PC-9 (cell line): Measurements from ENCODE around the gene ZDHHC1. TPM values are rescaled to one million over a fixed set of nuclear protein-coding genes. Genes with fewer than 3 reads are reported as not detected.
"Not testable (repeated sequence)": the region's sequence is repeated elsewhere in the genome, so short reads cannot be mapped to it uniquely, and the experiment has no call there.

Source experiments
- BruUV-seq: library from RNA; stranded (reverse); fragments of 400-500 nt; replicated peaks from 2 replicates; lab custom pipeline; 2021; lab: Mats Ljungman, UMichigan
- CTCF ChIA-PET: fragments of 300-600 bp; sonication (Branson Sonifier 250); formaldehyde crosslinking; loops from one replicate; lab custom pipeline; 2022; ENCODE audit warnings: antibody characterized with exemption; lab: Charles Lee
- POLR2A ChIA-PET: fragments of 300-600 bp; sonication (Branson Sonifier 250); formaldehyde crosslinking; loops from one replicate; lab custom pipeline; 2022; ENCODE audit warnings: antibody characterized with exemption; ENCODE audit not compliant: unreplicated experiment; lab: Charles Lee
- DNase-seq, 2 experiments: peaks; one replicate each; pipeline versions ENCODE4 v3.0.0 to v3.0.0-alpha.2; 2015 to 2022; ENCODE audit warnings: mixed read lengths in 1 of 2
- H2AFZ ChIP-seq: fragments of 200-600 bp; sonication (generic); 2 replicates; pipeline ENCODE4 v1.8.1; 2017; ENCODE audit warnings: antibody characterized with exemption
- H3F3A ChIP-seq: fragments of 200-600 bp; sonication (generic); 2 replicates; pipeline ENCODE4 v1.8.1; 2017; ENCODE audit warnings: antibody characterized with exemption, mild to moderate bottlenecking, low read depth; ENCODE audit not compliant: insufficient read depth
- H3K27ac ChIP-seq: fragments of 200-600 bp; sonication (generic); 2 replicates; pipeline ENCODE4 v1.6.1; 2016; ENCODE audit warnings: mixed run types
- H3K27me3 ChIP-seq: fragments of 200-600 bp; sonication (generic); 2 replicates; pipeline ENCODE4 v1.6.1; 2016; ENCODE audit warnings: low read depth, mixed run types; ENCODE audit not compliant: insufficient read depth
- H3K36me3 ChIP-seq: fragments of 200-600 bp; sonication (generic); 2 replicates; pipeline ENCODE4 v1.6.1; 2016; ENCODE audit warnings: low read depth, mixed run types
- H3K4me1 ChIP-seq: fragments of 200-600 bp; sonication (generic); replicated peaks from 2 replicates; pipeline ENCODE4 v1.6.1; 2016; ENCODE audit warnings: mixed run types; ENCODE audit not compliant: insufficient read depth
- H3K4me2 ChIP-seq: fragments of 200-600 bp; sonication (generic); 2 replicates; pipeline ENCODE4 v1.6.1; 2017; ENCODE audit warnings: mixed run types
- H3K4me3 ChIP-seq: fragments of 200-600 bp; sonication (generic); 2 replicates; pipeline ENCODE4 v1.6.1; 2016; ENCODE audit warnings: mixed run types
- H3K79me2 ChIP-seq: fragments of 200-600 bp; sonication (generic); 2 replicates; pipeline ENCODE4 v1.6.1; 2017; ENCODE audit warnings: low read depth, mixed run types
- H3K9me2 ChIP-seq: fragments of 200-600 bp; sonication (generic); 2 replicates; pipeline ENCODE4 v1.8.1; 2017; ENCODE audit warnings: mild to moderate bottlenecking; ENCODE audit not compliant: insufficient read depth
- H3K9me3 ChIP-seq: fragments of 200-600 bp; sonication (generic); 2 replicates; pipeline ENCODE4 v1.8.1; 2016; ENCODE audit warnings: low read depth; ENCODE audit not compliant: insufficient read depth
- H4K20me1 ChIP-seq: fragments of 200-600 bp; sonication (generic); 2 replicates; pipeline ENCODE4 v1.8.1; 2017; ENCODE audit not compliant: insufficient read depth
- EZH2 ChIP-seq: fragments of 200-600 bp; sonication (generic); IDR thresholded peaks from 2 replicates; pipeline ENCODE4 v1.8.0; 2017; ENCODE audit warnings: antibody characterized with exemption, low read depth
- intact Hi-C: fragments of 100-400 bp; cut with micrococcal nuclease; formaldehyde crosslinking; loops from one replicate; pipeline ENCODE4 v1.10.0; 2022; ENCODE audit not compliant: unreplicated experiment
- total RNA-seq: library from RNA; stranded (reverse); gene quantifications from 2 replicates; pipeline ENCODE4 v1.2.3, GENCODE V29; 2021
- TF ChIP-seq, protein P1 (sequence below): fragments of 200-600 bp; sonication (generic); conservative IDR thresholded peaks from 2 replicates; pipeline ENCODE4 v1.6.1; 2017; ENCODE audit warnings: mixed run types, antibody characterized with exemption, mild to moderate bottlenecking, moderate library complexity

ZDHHC1 gene
- total RNA-seq, 1 experiment from 2014 or later, result 12.8 TPM

DNA sequence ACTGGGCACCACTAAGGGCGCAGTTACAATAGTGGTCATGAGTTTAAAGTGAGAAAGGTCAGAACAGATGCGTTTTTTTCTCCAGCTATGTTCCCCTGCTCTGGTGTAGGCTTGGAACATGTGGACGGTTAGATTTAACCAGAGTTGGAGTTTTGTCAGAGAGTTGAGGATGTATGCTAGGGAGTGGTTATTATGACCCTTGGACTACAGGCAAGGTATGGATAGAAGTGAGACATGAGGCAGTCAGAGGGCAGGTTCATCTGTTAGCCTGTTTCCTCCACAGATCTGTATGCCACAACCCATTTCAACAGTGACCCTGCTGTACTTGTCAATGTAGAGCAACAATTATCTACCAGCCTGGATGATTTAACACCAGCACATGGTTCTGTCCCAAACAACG is 45.6 kb downstream of the ZDHHC1 start:
- no peaks in the 10 kb centered on the region for H3K79me2 ChIP-seq
- no peak overlapping the region for H3K27ac ChIP-seq
- H3K36me3 ChIP-seq, result no peaks in the 10 kb centered on the region
- H3K4me1 ChIP-seq, result peaks cover 6% of the 10 kb centered on the region; the same call in 1 of the 2 replicates
- CTCF ChIA-PET, result interaction anchor here (0.7 kb wide), 1 partner anchor 426 kb away, joined by 9 read pairs; no protein-coding TSS in a partner anchor
- no peak overlapping the region for H3K4me3 ChIP-seq
- BruUV-seq, result no TSS peak
- H3K27me3 ChIP-seq, result peaks cover 30% of the 10 kb centered on the region
- H2AFZ ChIP-seq, result no peak overlapping the region
- intact Hi-C loops, result loop anchor here (5.0 kb wide), 1 partner anchor 97 kb away; no protein-coding TSS in a partner anchor
- no peak for DNase-seq
- peaks cover 4% of the 10 kb centered on the region; the same call in 1 of the 2 replicates for H3F3A ChIP-seq
- H4K20me1 ChIP-seq, result no peaks in the 10 kb centered on the region
- H3K9me3 ChIP-seq, result no peaks in the 10 kb centered on the region
- no peak overlapping the region for H3K4me2 ChIP-seq
- no peaks in the 10 kb centered on the region for H3K9me2 ChIP-seq
- no peak for TF ChIP-seq EZH2
- TF ChIP-seq, protein P1, sequence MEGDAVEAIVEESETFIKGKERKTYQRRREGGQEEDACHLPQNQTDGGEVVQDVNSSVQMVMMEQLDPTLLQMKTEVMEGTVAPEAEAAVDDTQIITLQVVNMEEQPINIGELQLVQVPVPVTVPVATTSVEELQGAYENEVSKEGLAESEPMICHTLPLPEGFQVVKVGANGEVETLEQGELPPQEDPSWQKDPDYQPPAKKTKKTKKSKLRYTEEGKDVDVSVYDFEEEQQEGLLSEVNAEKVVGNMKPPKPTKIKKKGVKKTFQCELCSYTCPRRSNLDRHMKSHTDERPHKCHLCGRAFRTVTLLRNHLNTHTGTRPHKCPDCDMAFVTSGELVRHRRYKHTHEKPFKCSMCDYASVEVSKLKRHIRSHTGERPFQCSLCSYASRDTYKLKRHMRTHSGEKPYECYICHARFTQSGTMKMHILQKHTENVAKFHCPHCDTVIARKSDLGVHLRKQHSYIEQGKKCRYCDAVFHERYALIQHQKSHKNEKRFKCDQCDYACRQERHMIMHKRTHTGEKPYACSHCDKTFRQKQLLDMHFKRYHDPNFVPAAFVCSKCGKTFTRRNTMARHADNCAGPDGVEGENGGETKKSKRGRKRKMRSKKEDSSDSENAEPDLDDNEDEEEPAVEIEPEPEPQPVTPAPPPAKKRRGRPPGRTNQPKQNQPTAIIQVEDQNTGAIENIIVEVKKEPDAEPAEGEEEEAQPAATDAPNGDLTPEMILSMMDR, result no peak
- POLR2A ChIA-PET, result no interaction called here

DNA sequence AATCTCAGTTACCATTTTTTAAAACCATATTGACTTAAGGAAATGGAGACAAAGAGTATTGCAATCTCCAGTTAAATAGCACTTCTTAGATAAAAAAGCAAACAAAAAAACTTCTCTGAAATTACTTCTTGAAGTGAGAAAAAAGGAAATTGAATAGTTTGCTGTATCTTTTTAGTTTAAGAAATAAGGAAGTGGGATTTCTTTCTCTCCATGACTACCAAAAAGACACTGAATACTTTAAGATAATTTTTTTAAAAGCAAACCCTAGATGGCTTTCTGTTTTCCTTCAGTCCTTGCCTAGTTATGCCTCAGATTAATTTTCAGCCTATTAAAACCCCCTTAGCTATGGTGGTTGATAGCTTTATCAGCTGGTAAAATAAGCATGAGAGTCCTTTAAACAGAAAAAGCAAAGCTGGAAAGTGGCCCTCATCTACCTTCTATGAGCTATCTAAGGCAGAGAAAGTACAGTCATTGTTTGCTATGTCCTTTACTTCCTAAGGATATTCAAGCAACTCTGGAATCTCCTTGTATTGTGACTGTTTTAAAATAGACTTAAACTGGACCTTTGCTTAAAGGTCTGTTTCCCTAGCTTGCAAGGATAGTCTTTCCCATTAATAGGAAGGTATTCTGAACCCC is 51.6 kb downstream of the ZDHHC1 start:
- no peak for DNase-seq
- CTCF ChIA-PET, result no interaction called here
- H3K36me3 ChIP-seq, result no peaks in the 10 kb centered on the region
- no peaks in the 10 kb centered on the region for H3K4me1 ChIP-seq
- no peaks in the 10 kb centered on the region for H3K9me3 ChIP-seq
- no peak overlapping the region for H3K4me2 ChIP-seq
- BruUV-seq, result no TSS peak
- no peaks in the 10 kb centered on the region for H3K79me2 ChIP-seq
- H2AFZ ChIP-seq, result no peak overlapping the region
- intact Hi-C loops, result no loop called here
- H3K9me2 ChIP-seq, result no peaks in the 10 kb centered on the region
- H3K4me3 ChIP-seq, result no peak overlapping the region
- H3K27ac ChIP-seq, result no peak overlapping the region
- peaks cover 24% of the 10 kb centered on the region for H3K27me3 ChIP-seq
- H4K20me1 ChIP-seq, result no peaks in the 10 kb centered on the region
- TF ChIP-seq, protein P1, result no peak
- TF ChIP-seq EZH2, result no peak
- POLR2A ChIA-PET, result interaction anchor here (0.6 kb wide), 1 partner anchor 295 kb away, joined by 5 read pairs; no protein-coding TSS in a partner anchor
- peaks cover 14% of the 10 kb centered on the region; the same call in 1 of the 2 replicates for H3F3A ChIP-seq

DNA sequence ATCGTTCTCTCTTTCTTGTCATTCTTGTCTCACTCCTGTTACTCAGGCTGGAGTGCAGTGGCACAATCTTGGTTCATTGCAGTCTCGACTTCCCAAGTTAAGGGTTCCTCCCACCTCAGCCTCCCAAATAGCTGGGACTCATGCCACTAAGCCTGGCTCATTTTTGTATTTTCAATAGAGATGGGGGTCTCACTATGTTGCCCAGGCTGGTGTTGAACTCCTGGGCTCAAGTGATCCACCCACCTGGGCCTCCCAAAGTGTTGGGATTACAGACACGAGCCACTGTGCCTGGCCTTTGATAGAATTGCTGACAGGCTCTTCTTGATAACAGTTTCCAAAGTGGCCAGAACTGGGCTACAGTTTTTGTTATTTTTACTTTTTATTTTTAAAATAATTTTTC is 55.2 kb downstream of the ZDHHC1 start:
- Histone ChIP-seq H3K79me2 (no peaks in the 10 kb centered on the region), H3K4me1 (no peaks in the 10 kb centered on the region), H4K20me1 (no peaks in the 10 kb centered on the region), H3K4me2 (no peak overlapping the region), H3K27me3 (no peaks in the 10 kb centered on the region), H3K9me2 (no peaks in the 10 kb centered on the region), H3K9me3 (no peaks in the 10 kb centered on the region), H3K36me3 (no peaks in the 10 kb centered on the region), H3F3A (peaks cover 14% of the 10 kb centered on the region; the same call in 1 of the 2 replicates), H3K4me3 (no peak overlapping the region), H3K27ac (no peak overlapping the region), H2AFZ (no peak overlapping the region)
- TF ChIP-seq, protein P1, result no peak
- TF ChIP-seq EZH2, result no peak
- intact Hi-C loops, result no loop called here
- ChIA-PET POLR2A (no interaction called here), CTCF (no interaction called here)
- DNase-seq, result no peak
- BruUV-seq, result no TSS peak

DNA sequence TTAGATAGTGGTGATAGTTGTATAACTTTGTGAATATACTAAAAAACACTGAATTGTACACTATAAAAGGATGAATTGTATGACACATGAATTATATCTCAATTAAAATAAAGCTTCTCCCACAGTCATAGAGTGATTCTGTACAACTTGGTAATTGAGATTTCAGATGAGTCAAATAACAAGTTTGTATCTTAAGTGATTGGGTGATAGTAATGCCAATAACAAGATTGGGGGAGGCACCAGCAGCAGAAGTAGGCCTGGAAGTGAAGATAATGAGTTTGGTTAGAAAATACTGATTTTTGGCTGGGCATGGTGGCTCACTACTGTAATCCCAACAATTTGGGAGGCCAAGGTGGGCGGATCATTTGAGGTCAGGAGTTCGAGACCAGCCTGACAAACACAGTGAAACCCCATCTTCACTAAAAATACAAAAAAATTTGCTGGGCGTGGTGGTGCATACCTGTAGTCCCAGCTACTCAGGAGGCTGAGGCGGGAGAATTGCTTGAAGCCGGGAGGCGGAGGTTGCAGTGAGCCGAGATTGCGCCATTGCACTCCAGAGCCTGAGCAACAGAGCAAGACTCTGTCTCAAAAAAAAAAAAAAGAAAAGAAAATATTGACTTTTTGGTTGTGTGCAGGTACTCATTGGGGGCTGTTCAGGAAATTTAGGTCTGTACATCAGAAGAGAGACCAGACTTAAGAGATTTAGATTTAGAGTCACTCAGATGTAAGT is 56.6 kb downstream of the ZDHHC1 start:
- POLR2A ChIA-PET, result interaction anchor here (0.6 to 0.7 kb wide), 3 partner anchors 21 to 1316 kb away, joined by 3 to 15 read pairs (median 15); no protein-coding TSS in a partner anchor
- CTCF ChIA-PET, result not testable (repeated sequence)

More for the DNA sequence above, 56.6 kb downstream of the ZDHHC1 start:
- H3K4me3 ChIP-seq, DNase-seq, H3K36me3 ChIP-seq, H3K27me3 ChIP-seq, H3K79me2 ChIP-seq, H3K4me2 ChIP-seq, H2AFZ ChIP-seq, BruUV-seq, intact Hi-C loops, H3K9me3 ChIP-seq, H3K9me2 ChIP-seq, H3K27ac ChIP-seq, H3K4me1 ChIP-seq, H4K20me1 ChIP-seq: not testable (repeated sequence)
- peaks cover 14% of the 10 kb centered on the region; the same call in 1 of the 2 replicates for H3F3A ChIP-seq
